Fibroblast of mammary gland (primary cell): ENCODE results near the gene GRK5.

Experiments used
- DNase-seq: peaks from one replicate; pipeline ENCODE4 v3.0.0-alpha.2; 2010; ENCODE audit warnings: low read depth
- H3K4me3 ChIP-seq: 2 replicates; pipeline ENCODE4 v1.5.1; 2011; ENCODE audit warnings: low read depth, mild to moderate bottlenecking, low read length, moderate library complexity; ENCODE audit not compliant: control insufficient read depth
- CTCF ChIP-seq: conservative IDR thresholded peaks from 2 replicates; pipeline ENCODE4 v1.5.1; 2011; ENCODE audit warnings: low read depth, low read length, inconsistent platforms; ENCODE audit not compliant: control insufficient read depth, insufficient read depth

The GRK5 gene

DNA sequence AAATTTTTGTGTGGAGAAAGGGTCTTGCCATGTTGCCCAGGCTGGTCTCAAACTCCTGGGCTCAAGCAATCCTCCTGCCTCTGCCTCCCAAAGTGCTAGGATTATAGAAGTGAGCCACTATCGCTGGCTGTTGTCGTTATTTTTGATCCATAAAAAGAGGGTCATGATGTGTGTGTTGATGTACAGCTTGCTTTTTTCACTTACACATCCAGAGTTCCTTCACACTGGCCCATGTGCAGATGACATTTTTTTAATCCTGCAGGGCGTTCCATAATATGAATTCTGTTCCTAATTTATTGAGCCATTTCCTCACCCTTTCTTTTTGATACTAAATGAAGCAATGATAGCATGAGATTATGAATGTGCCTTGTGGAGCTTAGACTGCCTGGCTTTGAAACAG, 40.8 kb downstream of the GRK5 start:
- no peak for DNase-seq
- no peak overlapping the region for H3K4me3 ChIP-seq
- TF ChIP-seq CTCF, result no peak

DNA sequence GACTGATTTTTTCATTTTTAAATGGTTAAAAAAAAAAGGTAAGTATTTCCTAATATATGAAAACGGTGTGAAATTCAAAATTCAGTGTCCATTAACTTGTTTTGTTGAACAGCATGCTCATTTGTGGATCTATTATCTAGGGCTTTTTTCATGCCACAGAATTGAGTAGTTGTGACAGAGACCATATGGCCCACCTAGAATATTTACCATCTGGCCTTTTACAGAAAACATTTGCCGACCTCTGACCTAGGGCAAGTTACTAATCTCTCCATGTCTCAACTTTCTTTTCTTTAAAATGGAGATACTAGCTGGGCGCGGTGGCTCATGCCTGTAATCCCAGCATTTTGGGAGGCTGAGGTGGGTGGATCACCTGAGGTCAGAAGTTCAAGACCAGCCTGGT, 41.3 kb downstream of the GRK5 start:
- no peak for DNase-seq
- no peak overlapping the region for H3K4me3 ChIP-seq
- no peak for TF ChIP-seq CTCF

- peak; percentile 97 for DNase-seq
- TF ChIP-seq CTCF, result no peak
- H3K4me3 ChIP-seq, result no peak overlapping the region
Observed at GRCh38 chr10:119250641-119251314, 43.4 kb downstream of the GRK5 start.

GRCh38 chr10:119251315-119251708, 43.9 kb downstream of the GRK5 start:
- TF ChIP-seq CTCF, result no peak
- peak; percentile 94 for DNase-seq
- no peak overlapping the region for H3K4me3 ChIP-seq

DNA sequence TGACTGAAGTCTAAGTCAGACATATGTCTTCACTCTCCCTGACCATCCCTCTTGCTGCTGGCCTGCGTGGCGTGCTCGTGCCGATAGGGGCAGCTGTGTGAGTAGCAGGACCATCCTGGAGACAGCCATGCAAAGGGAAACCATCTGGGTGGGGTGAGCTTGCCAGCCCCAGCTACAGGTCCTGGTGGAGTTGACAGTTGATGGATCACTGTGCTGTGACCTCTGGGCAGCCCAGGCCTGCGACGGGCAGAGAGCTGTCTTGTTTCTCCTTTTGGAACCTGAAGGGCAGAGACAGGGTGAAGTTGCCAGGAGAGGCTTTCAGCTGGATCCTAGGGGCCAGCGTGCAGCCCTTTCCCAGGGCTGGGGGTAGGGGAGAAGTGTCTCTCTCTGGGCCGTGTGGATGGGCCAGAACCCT, 44.7 kb downstream of the GRK5 start:
- DNase-seq, result peak; percentile 48
- peak; percentile 12 for TF ChIP-seq CTCF
- H3K4me3 ChIP-seq, result no peak overlapping the region

- H3K4me3 ChIP-seq, result no peak overlapping the region
- no peak for TF ChIP-seq CTCF
- DNase-seq, result no peak
Observed at GRCh38 chr10:119252470-119253151, 45.2 kb downstream of the GRK5 start.
